ENCODE measurements around the gene EYA4.
"Not testable (repeated sequence)": the region's sequence is repeated elsewhere in the genome, so short reads cannot be mapped to it uniquely, and the experiment has no call there.

EYA4 gene

DNA sequence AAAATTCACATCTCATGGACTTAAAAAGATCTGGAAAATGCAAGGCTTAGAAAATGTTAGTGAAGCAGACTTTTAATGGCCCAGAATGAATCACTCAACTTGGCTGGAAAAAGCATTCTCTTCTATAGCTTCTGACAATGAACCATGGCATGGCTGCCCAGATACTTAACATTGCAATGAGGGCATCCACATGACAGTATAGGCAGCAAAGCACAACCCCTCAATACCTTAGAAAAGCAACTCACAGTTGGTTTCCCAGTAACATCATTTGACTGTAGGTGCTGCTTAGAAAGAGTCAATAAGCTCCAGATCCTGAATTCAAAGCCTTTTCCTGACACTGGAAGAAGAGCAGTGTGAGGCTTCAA, 155.8 kb downstream of the EYA4 start:
- DNase-seq = no peak

DNA sequence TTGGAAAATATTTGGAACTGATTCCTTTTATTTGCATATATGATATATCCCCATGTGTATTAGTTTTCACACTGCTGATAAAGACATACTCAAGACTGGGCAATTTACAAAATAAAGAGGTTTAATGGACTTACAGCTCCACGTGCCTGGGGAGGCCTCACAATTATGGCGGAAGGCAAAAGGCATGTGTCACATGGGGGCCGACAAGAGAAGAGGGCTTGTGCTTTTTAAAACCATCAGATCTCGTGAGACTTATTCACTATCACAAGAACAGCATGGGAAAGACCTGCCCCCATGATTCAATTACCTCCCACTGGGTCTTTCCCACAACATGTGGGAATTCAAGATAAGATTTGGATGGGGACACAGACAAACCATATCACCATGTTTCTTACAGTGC, 156.4 kb downstream of the EYA4 start:
- not testable (repeated sequence) for DNase-seq

DNA sequence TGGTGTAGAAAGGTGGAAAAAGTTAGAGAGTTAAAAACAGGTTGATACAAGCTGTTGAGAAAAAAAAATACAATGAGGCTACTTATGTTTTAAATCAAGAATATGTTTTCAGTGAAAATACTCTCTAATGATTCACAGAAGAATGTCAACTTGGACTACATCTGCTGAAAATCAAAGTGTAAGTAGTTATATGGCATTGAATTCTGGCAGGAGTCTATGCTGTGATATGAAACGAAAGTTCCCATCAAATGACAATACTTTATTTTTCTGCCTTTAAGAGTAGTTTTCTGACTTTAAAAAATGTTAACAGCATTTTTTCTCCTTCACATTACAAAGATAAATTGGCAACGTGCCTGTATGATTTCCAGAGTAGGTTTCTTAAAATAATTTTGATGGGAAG, 158.3 kb downstream of the EYA4 start:
- no peak for DNase-seq

DNA sequence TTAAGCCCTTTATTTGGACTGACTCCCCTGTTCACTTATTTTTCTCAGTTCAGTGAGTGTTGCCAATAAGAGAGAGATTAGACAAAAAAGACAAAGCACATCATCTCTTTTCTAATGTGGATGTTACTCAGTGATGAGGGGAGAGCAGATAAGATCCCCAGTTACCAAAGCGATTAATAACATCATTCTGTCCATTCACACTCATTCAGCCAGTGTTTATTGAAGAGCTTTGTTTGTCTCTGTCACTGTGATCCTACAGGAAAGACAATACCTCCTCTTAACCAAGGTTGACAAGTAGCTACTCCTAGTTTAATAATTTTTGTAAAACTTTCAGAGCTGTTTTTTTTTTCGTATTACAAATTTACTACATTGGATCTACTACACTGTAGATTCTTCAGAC, 163.0 kb downstream of the EYA4 start:
- no peak for DNase-seq

DNA sequence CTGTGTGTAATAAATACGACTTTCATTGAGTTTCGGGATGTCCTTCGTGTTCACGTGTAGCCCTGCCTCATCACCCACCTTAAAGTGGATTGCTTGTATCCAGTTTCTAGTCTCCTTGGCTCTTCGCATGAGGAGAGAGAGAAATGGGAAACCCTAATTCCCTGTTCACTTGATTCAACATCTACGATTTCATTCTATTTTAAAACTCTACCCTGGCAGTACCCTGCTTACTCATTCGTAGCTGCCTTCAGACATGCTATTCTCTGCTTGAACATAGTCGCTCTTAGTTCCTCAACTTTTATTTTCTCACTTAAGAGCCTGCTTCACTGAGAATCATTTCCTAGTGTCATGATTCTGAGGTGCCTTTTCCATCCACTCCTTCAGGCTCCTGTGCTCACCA, 163.6 kb downstream of the EYA4 start:
- no peak for DNase-seq

DNA sequence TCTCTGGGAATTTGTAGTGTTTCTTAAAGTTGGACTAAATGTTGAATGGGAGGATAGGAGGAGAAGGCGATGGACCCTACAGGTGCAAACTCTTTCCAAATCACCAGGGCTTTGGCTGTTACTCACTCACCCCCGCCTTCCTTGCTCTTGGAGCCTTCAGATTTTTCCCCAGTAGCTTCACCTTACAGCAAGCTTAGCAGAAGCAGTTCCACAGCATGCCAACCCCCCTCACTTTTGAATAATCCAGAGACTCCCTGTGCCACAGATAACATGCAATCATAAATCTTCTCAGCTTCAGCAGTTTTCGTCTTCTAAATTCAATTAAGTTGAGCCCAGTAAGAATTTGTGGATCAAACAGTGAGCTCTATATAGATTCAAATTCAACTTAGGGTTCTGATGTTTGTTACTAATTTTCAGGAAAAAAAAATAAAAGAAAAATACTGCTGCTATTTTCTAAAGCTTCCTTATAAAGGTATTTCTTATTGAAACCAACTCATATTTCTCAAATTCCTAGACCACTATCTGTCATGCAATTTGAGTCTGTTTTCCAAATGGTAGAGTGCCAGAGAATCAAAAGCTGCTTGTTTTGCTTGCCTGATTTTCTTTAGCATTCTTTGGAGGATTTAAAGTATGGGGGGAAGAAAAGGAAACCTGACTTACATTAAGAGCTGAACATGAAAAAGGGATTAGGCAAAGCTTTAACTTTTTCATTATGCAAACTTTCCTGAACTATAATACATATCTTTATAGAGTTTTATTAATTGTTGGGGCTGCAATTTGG, 166.4 kb downstream of the EYA4 start:
- no peak for DNase-seq

DNA sequence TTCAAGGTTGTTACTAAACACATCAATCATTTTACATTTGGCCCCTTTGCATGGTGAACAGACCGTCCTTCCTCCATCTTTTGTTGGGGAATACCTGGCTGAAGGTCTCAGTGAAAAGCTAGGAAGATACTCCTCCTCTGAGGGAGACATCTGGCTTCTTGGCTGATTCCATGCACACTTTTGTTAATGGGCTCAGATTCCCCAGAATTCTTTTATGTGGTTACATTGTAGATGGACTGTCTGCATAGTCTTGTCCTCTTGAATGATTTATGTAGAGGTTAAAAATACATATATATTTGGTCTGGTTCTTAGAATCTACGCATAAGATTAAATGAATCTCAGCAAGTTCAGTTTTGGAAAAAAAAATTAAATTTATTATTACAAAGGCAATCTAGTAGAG, 167.0 kb downstream of the EYA4 start:
- DNase-seq = no peak

DNA sequence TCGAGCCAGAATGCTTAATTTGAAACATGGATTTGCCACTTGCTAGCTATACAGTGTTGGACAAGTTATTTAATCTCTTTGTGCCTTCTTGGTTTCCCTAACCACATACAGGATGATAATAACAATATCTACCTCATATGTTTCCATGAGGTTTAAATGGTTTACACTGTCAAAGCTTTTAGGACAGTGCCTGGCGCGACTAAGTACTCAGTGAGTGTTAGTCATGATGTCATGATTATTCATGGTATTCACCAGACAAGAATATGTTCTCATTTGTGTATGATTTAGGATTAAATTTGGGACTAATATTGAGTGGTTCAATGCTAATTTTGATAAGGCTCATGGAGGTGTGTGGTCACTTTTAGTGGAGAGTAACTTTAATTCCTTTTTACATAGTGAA, 167.4 kb downstream of the EYA4 start:
- DNase-seq = no peak

DNA sequence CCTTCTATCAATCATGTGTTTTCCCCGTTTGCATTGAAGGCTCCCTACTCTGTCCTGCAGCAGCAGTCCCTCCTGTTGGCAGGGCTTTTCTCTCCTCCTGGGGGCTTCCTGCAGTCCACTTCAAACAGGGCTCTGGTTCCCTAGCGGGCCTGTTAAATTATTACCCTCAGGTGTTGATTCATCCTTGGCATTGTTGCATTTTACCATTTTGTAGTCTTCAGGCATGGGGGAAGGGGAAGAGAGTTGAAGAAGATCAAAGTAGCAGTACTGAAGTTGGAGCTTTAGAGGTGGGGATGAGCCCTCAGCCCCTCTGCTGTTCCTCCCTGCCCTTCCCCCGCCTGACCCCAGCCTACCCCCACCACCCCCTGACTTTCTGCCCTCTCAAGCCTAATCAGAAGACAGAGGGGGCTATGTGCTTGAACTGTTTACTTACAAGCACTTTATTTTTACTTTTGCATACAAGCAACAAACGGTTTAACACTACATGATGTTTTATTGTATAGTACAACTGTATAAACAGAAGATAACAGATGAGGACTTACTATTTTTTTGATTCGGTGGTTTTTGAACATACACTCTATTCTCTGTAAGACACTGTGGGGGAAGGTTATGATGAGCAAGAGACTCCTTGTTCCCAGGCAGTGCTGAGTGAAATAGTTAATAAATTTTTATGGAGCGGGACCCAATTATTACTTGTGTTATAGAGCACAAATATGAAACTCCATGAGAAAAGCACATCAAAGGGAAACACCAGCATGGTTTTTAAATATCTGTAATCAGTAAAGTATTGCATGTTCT, 169.7 kb downstream of the EYA4 start:
- DNase-seq = no peak

DNA sequence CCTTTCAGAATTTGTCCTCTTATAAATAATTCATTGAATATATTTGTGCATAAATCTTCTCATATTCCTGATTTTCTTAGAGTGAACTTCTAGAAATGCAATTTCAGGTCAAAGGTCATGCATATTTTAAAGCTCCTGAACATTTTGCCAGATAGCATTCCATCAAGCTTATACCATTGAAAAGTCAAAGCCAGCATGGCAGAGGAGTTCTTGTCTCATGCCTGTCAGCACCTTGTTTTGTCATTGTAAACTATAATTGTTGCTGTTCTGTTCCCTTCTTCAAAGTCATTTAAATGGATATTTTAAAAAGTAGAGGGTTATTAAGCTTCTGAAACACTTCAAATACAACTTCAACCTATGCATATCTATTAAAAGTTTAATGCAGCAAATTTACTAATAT, 170.6 kb downstream of the EYA4 start:
- DNase-seq = no peak

DNA sequence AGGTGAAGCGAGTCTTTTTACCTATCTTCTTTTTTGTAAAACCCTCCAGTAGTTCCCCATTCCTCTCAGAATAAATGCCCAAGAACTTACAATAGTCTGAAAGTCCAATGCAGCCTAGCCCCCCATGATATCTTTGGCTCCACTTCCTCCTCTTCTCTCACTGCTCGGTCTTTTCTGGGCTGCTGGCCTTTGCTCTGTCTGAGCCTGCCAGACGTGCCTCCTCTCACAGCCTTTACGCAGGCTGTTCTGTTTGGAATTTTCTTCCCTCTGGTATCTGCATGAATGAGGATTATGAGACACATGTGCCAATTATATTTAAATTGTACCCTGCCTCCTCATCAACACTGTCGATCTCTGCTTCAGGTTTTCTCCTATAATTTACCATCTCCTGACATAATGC, 174.1 kb downstream of the EYA4 start:
- no peak for DNase-seq

DNA sequence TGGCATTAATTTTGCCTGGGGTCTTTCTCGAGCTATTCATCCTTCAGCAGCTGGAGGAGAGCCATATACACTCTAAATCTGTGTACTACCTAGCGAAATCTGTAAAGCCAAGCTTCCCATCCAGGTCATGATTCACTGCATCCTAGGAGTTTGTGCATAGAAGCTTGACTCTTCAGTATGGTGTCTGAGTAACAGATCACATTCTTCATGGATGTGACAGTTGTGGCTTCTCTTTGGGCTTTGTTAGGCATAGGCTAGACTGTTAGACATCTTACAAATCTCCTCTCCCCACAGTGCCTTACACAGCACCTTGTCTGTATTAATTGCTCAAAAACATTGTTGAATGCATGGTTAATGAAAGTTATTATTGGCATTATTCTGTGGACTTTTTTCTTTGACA, 177.0 kb downstream of the EYA4 start:
- DNase-seq = no peak

DNA sequence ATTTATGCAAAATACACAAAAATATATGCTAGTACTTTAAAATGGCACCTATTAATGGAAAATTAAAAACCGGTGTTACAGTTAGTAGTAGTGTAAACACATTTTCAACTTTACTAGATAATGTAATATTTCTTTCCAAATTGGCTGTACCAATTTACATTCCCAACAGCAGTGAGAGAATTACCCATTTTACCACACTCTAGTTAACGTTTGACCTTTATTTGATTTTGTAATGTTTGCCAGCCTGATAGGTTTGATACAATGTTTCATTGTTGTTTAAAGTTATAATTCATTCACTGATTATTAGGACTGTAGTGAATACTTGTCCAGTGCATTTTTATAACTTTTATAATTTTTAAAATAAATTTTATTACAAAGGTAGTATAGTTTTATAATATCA, 182.1 kb downstream of the EYA4 start:
- no peak for DNase-seq

DNA sequence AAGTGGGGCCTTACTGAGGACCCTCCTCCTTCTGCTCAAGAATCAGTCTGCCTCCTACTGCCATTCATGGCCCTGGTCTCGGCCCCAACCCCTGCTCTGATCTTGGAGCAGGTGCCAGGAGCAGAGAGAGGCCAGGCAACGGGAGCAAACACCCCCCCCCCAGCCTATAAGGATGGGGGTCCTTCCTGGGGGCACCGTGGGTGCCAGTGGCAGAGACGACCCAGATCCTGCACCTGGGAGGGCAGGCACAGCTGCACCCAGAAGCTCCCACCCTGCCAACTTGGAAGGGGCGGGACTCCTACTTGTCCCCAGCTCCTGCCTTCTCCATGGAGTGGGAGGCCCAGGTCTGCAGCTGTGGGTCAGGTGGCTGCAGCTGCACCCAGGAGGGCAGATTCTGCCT, 183.2 kb downstream of the EYA4 start:
- no peak for DNase-seq

DNA sequence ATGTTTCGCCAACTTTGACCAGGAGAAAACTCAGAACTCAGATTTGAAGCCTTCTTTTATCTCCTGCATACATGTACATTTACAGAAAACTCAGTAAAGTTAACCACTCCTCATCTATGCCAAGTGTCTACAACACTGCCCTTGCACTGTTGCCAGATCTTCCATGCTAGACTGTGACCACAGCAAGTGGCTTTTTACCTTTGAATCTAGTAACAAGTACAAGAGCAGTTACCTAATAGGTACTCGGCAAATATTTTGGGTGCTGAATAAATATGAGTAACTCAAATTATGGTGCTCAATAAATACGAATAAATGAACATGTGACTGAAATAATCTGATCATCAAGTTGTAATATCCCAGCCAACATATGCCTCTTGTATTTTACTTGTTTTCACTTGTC, 184.9 kb downstream of the EYA4 start:
- no peak for DNase-seq

DNA sequence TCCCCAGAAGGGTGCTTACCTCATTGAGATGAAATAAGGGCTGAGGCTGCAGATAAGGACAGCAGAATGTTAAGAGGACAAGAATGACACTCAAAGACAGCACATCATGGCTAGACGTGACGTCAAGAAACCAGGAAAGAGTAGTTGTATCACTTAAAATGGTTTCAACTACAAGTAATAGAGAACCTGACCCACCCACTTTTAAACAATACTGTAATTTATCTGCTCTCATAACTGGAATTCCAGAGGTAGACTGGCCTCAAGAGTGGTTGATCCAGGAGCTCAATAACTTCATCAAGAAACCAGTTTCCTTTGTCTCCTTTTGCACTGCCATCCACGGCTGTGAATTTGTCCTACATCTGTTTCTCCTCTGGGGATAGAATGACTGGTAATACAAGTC, 187.1 kb downstream of the EYA4 start:
- no peak for DNase-seq

DNA sequence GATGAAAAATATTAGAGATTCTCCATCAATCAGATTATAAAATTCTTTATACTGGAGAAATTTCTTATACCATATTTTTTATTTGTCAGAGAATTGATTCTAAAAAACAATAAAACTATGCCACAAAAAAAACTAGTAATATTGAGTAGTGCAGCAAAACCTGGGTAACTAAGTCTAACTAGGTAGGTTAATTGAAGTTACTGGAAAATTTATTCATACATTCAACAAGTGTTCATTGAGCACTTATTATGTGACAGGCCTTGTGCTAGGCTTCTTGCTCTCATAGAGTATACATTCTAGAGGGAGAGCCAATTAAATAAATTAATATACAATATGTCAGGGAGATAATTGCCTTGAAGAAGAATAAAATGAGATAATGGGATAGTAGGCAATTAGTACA, 189.4 kb downstream of the EYA4 start:
- DNase-seq = no peak

DNA sequence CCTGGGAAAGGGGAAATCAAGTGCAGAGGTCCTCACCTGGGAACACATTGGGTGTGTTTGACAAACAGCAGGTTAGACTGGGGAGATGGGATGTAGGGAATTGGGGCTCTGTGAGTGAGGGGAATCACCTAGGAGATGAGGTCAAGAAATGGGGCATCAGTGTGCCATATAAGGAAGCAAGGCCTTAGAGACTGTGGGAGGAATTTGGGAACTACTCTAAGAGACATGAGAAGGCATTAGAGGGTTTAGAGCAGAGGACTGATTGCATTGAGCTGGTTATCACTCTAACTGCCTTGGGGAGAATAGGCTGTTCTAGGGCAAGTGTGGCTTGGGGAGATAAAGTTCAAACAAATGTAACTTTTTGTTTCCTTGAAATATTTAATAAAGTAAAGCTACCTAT, 189.9 kb downstream of the EYA4 start:
- DNase-seq = no peak

DNA sequence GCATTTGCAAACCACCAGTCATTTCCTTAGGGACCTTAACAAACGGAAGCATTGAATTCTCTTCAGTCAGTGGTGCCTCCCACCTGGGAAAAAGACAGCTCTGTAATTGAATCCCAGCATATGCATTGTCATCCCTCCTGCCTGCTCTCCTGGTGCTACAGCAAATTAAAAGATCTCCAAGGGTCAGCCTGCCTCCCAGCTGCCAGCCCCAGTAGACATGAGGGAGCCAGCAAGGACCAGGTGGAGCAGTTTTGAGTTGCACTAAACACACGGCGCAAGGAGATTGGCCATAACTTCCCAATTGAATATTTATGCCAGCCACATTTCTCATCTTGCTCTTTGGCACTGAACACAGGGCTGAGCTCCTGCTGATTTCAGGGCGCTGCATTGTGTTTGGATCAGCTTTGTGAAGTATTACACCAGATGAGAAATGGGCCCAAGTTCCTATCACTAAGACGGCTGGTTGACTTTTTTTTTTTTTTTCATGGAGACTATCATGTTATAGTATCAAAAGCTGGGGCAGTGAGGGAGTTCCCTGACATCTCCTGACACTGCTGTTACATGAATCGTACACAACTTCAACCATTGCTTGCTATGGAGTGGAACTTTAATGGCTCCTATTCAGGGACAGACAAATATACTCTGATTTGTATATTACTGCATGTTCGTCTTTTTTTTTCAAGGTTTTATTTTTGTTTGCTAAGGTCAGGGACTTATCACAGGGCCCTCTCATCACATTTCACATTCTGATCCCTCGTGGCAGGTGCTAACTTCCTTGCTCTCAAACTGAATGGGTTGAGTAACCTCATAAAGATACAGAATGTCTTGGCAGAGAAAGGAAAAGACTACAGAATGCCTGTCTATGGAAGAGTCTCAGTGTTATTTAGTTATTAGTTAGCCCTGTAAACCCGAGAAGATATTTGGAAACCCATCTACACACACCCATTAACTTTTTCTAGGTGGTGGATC, 191.1 kb downstream of the EYA4 start:
- no peak for DNase-seq

DNA sequence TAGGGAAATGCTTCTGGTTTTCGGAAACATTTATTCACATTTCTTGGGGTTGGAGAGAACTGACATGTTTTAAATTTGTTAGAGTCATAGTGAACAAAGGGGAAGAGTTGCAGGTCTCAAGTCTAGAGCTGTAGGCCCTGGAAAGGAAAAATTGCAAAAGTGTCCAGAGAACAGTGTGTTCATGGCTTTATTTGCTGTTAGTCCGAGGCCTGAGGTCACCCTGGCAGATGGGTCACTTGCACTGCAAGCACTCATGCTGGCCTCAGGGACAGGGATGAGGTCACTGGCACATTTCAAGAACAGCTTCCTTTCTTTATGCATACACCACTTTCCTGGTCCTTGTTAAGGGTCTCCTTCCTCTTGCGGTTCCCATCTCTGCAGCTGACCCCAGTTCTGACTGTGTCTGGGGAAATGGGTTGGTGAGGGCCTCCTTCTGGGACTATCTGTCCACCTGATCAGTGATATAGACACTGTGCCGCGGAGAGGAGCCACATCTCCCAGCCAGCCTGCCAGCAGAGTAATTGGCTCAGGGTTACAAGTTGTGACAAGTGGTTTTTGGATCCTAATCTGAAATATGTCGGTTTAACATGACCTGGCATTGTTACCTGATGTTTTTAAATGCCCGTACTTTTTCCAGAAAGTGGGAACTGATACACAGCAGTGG, 194.0 kb downstream of the EYA4 start:
- no peak for DNase-seq

DNA sequence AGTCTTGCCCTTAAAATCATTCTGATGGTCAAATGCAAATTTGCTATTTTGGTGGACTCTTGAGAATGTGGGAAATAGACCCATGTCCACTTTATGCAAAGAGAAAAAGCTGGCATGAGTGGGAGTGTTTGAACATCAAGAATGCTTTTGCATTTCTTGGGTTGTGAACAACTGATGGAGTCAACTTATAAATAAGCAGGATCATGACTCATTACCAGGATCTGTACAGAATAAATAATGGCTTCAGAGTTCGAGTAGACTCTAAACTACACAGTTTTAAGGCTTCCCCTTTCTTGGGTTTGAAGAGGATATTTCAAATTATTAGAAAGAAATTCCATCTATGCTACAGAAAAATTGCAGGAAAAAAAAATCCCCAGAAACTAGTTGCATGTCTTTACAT, 195.5 kb downstream of the EYA4 start:
- no peak for DNase-seq
